Left lobe of liver (tissue), 2 donors: ENCODE measurements around the gene LGALS7B. TPM values are rescaled to one million over a fixed set of nuclear protein-coding genes. Genes with fewer than 3 reads are reported as not detected.

ENCODE experiments used
- ATAC-seq: fragments of 200-7000 bp; cut with Tn5 transposase; one replicate; pipeline ENCODE4 v1.9.1; 2020; ENCODE audit warnings: mild to moderate bottlenecking, moderate library complexity
- DNase-seq: peaks from one replicate; pipeline ENCODE4 v3.0.0-alpha.2; 2020; ENCODE audit warnings: low spot score
- total RNA-seq: library from RNA; stranded (reverse); gene quantifications from one replicate; pipeline ENCODE4 v1.2.1, GENCODE V29; 2021
- donor health status: DM: no; HTN: no; CAD: no; lungs with moderate emphysema.
- donor health status: DM: no; HTN: yes; CAD: no.

Gene LGALS7B
- total RNA-seq, 1 donor from 2014 or later: not detected

DNA sequence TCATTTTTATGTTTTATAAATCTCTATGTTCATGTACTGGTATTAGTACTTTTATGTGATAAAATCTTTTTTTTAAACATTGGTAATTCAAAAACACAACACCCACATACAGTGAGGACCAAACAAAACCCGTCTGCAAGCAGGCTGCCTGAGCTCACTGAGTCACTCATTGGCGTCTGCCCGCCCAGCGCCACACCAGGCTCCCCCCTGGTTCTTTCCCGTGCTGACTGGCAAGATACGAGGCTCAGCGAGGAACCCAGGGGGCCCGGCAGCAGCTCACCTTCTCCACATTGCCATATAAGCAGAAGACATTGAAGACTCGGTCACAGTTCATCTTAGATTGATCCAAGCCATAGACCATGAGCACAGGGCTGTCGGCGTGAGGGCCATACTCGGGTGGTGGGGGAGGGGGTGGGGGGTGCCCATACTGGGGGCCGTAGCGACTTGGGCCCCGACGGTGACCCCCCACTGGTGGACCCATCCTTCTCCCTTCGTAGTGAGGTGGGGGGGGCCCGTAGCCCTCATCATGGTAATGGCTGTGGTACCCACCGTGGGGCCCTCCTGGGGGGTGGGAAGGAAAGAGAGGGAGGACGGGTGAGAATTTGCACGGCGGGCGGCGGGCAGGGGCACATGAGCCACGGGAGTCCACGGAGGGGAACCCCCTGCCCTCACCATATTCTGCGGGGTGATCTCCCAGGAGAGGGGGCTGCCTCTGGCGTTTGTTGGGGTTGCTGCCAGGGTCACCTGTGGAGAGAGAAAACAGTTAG lies 51.0 kb downstream of the LGALS7B start:
- DNase-seq (no peak), ATAC-seq (no peak)

DNA sequence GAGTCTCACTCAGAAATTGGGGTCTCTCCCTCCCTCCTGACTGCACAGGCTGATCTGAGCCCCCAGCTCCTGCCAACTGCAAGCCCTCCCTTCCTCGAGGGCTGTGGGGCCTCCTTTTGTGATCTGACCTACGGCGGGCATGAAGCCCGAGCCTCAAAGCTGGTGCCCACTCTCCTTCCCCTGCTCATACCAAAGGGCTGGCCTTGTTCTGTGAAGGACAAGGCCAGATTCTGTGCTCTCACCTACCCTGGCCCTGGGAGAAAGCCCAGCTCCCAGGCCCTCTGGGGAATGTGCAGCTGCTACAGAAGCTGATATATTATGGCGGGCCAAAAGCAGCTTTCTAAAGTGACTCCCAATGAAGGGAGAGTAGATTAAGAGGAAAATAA lies 51.6 kb downstream of the LGALS7B start:
- ATAC-seq (no peak), DNase-seq (no peak)

Other genes with a start within 250 kb of the LGALS7B start
- gene MAP4K1, start 171.2 kb upstream of the LGALS7B start, total RNA-seq: 3.5 TPM
- 106 TPM for gene EIF3K, start 170.0 kb upstream of the LGALS7B start, total RNA-seq
- gene ACTN4, start 141.6 kb upstream of the LGALS7B start, total RNA-seq: 156 TPM
- gene CAPN12, start 44.7 kb upstream of the LGALS7B start, total RNA-seq: 30.9 TPM
- gene LGALS7, start 15.7 kb upstream of the LGALS7B start, total RNA-seq: not detected
- gene LGALS4, start 23.7 kb downstream of the LGALS7B start, total RNA-seq: 102 TPM
- gene ECH1, start 42.6 kb downstream of the LGALS7B start, total RNA-seq: 439 TPM
- 93.1 TPM for gene HNRNPL, start 60.8 kb downstream of the LGALS7B start, total RNA-seq
- gene RINL, start 89.1 kb downstream of the LGALS7B start, total RNA-seq: 5.6 TPM
- gene SIRT2, start 110.4 kb downstream of the LGALS7B start, total RNA-seq: 31.2 TPM
- 19.0 TPM for gene NFKBIB, start 110.8 kb downstream of the LGALS7B start, total RNA-seq
- 0.18 TPM for gene CCER2, start 123.0 kb downstream of the LGALS7B start, total RNA-seq
- 12.8 TPM for gene SARS2, start 141.6 kb downstream of the LGALS7B start, total RNA-seq
- 24.2 TPM for gene MRPS12, start 141.7 kb downstream of the LGALS7B start, total RNA-seq
- gene FBXO17, start 186.5 kb downstream of the LGALS7B start, total RNA-seq: 64.3 TPM
- 15.9 TPM for gene FBXO27, start 243.3 kb downstream of the LGALS7B start, total RNA-seq